Measurements from ENCODE around the gene IGFBP4.

Gene IGFBP4

DNA sequence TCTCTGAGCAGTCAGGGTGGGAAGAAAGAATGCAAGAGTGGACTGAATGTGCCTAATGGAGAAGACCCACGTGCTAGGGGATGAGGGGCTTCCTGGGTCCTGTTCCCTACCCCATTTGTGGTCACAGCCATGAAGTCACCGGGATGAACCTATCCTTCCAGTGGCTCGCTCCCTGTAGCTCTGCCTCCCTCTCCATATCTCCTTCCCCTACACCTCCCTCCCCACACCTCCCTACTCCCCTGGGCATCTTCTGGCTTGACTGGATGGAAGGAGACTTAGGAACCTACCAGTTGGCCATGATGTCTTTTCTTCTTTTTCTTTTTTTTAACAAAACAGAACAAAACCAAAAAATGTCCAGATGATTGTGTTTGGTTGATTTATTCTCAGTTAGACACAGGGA lies 14.1 kb downstream of the IGFBP4 start:
- no peak for FAIRE-seq

DNA sequence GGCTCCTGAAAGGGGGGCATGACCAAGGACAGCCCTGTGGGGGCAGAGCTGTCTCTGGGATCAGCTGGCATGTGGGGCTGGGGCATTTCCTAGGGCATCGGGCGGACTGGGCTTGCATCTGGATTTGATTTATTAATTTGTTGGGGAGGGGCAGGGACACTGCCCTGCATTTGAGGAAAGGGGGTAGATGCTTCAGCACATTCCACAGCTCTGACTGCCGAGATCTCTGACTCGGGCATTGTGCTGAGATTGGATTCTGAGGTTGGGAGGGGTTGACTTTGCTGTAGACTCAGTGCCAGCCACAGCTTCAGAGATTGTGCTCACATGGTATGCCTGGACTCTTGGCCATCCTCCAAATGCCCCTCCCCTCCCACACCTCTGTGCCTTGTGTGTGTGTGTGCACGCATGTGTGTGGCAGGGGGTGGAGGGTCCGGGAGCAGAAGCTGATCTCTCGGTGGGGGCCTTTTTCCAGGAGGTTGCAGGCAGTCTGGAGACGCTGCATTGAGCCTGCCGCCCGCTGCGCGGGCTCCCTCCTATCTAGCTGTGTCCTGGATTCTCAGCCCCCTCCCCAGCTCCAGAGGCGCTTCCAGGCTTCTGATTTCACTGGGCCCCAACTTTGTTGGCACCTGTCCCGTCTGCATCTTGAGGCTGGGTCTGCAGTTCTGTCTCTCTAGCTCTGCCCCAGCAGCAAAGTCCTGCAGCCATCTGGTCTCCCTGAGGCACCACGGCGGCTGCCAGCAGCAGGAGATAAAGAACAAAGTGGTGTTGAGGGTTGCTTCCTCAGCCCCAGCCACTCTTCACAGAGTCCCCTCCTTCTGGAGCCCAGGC lies 14.9 kb downstream of the IGFBP4 start:
- FAIRE-seq: no peak

DNA sequence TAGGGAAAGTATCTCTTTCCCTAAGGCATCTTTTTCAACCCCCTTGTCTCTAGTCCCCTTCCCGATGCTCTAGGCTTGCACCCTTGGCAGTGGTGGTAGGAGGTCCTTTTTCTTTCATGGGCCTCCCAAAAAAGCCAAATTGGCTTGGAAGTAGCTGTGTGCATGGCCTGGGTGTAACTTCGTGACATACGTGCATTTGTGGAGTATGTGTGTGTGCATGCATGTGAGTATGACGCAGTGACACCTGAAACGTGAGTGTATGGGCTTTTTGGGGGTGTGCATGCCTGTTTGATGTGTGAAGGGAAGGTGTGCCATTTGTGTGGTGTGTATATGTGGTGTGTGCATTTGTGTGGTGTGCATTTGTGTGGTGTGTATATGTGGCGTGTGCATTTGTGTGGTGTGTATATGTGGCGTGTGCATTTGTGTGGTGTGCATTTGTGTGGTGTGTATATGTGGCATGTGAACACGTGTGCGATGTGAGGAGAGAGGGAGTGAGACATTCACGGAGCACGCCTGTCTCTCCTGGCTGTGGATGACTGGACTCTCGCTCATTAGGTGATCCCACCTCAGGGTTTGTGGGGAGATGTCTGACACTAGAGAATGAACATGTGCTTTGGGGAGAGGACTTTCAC lies 15.7 kb downstream of the IGFBP4 start:
- no peak for FAIRE-seq

DNA sequence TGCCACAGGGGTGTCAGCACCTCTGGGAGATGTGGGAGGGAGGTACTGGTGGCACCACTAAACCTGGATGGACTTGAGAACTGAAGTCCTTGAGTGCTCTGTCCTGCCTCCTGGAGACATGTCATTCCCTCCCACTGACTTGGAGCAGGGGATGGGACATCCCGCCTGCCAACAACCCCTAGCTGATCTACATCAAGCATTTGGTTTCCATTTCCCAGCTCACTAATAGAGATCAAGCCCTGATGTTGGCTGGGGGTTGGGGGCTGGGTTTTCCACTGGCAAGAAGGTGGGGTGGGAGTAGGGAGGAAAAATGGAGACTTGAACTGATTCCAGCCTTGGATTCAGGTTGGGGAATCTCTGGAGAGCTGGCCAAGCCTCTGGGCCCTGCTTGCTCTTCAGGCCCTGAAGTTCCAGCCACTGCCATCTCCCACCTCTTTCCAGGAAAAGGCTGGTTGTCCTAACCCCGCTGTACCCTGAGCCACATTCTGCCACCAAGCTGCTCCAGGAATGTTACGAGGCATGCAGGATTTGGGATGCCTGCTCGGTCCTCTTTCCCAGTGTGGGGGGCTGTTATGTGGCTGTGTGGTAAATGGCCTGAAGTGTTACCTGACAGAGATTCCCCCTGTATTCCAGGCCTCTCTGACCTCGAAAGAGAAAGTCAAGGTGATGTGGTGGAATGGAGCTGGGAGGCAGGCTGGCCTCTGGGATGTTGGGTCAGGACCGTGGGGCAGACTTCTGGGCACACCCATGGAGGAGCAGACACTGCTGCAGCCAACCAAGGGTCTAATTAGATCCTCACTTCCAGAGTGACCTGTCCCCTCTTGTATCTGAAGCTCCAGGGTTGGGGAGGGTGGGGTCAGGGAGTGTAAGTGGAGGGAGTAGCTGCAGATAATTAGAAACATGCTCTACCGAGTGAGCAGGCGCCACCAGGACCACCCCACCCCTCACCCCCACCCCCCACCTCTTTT lies 16.7 kb downstream of the IGFBP4 start:
- FAIRE-seq: no peak

DNA sequence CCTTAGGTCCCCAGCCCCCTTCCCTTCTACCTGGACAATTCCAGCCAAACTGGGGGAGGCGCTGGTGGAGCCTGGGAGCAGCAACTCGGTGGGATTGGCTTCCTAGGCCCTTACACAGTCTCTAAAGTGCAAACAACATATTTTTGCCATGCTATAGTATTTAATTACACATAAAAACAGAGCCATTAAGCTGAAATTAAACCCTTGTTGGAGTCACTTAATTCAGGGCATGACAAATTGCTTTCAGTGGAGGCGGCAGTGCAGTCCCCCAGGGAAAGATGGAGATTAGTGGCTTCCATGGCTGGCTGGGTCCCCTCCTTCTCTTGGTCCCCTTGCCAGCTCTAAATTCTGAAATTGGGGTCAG lies 17.3 kb downstream of the IGFBP4 start:
- FAIRE-seq: no peak

DNA sequence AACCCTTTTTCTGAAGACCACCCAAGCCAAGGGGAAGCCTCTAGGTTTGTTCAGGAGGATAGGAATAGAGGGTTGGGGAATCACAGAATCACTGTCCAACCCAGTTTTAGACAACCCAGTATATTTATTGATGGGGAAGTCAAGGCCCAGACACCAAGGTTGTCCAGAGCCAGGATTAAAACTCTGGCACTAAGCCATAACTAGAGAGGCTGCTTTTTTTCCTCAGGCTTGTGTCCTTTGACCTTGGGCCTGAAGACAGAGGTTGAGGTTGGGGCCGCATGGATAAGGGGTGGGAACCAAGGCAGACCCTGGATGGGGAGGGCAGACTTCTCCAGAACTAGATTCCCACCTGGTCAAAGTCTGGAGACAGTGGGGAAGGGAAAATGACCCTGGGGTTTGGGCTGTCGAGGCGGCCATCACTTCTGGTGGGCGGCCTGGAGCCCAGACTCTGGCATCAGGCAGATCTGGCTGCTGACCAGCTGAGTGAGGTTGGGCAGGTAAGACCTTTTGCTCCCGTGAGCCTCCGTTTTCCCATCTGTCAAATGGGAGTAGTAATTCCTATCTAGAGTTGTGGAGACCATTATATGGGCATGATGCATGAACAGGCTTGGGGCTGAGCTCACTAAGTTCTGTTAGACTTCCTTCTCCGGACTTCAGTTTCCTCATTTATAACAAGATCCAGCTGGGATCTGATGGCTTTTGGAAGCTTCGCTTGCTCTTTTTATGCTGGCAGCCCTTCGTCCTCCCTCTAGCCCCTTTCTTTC lies 17.9 kb downstream of the IGFBP4 start:
- FAIRE-seq: no peak

DNA sequence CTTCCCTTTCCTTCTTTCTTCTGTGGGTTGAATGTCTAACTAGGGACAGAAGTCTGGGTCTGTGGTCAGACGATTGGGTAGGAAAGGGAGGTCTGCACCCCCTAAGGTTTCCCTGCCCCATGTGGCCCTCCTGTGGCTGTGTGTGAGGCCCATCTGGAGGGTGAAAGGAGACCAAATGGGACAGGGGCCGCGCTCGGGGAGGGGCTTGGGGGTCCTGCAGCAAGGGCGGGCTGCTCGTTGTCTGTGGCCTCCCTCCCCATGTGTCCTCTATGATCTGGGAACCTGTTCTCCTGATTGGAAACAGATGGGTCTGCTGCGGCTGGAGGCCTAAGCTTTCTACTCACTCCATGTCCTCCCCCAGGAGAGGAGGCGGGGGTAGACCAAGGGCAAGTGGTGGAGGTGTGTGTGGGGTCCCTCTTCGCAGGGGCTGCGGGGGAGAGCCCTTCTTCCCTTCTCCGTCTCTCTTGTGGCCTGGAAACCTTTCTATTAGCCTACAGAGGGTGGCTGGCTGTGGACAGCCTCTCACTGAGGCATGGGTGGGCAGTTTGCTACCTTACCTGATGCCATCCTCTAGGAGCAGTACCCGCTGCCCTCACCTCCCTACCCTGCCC lies 18.6 kb downstream of the IGFBP4 start:
- FAIRE-seq: no peak

DNA sequence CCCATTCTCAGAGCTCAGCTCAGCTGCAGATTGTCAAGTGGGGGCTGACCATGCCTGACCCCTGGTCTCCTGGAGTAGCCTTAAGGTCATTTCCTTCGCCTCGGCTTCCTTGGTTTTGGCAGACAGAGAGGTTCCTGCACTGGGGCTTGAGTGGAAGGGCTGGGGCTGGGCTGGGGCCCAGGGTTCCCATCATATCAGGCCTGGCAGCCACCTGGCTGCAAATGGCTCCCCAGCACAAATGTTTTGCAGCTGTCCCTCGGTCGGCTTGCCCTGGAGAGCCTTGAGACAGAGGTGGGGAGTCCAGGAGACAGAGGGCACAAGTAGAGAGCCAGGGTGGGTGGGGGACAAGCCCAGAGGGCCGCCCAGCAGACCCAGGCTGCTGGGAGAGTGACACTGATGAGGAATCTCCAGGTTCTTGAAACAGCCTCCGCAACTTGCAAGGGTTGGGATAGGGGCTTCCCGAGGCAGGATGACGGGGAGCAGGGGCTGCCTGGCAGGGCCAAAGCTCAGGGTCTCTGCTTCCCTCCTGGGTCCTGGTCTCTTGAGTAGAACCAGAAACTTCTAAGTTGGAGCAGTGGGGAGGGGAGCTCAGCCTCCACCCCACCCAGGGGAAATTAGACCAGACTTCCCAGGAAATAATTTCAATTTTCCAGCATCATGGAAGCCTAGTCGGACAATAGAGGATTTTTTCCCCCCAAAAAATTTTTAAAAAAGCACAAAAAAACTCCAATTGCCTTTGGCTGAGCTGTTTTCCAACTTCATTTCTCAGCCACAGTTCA lies 19.3 kb downstream of the IGFBP4 start:
- FAIRE-seq: no peak

DNA sequence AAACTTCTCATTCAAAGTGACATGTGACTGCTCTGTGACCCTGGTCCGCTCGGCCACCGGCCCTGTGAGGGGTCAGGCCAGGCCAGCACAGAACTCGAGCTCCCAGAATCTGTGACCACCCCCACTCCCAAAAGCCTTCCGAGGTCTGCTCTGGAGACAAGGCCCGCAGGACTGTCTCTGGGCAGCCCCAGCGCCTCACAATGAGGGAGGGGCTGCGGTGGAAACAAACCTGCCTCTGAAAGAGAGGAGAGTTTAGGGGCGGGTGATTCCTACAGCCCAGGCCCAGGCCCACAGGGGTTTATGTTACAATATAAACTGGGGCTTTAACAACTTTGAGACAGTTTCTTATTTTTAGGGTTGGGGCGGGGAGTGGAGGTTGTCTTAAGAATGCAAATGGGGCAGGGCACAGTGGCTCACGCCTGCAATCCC lies 19.9 kb downstream of the IGFBP4 start:
- no peak for FAIRE-seq

DNA sequence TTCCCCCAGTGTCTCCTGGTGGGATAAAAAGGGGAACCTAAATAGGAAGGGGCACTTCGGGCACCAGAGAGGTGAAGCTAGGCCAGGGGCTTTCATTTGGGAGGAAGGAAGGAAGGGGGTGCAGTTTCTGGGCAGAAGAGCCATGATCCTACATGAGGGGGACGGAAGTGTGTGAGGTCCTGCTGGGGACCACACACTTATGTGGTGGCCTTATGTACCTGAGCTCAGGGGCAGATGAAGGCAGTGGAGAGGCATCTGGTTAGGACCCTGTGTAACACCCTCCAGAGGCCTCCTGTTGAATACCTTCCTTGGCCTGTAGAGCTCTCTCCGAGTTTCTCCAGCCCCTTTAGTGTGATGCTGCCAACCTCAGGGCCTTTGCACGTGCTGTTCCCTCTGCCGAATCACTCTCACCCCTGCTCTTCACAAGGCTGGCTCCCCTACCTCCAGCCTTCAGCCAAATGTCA lies 21.2 kb downstream of the IGFBP4 start:
- FAIRE-seq: no peak

DNA sequence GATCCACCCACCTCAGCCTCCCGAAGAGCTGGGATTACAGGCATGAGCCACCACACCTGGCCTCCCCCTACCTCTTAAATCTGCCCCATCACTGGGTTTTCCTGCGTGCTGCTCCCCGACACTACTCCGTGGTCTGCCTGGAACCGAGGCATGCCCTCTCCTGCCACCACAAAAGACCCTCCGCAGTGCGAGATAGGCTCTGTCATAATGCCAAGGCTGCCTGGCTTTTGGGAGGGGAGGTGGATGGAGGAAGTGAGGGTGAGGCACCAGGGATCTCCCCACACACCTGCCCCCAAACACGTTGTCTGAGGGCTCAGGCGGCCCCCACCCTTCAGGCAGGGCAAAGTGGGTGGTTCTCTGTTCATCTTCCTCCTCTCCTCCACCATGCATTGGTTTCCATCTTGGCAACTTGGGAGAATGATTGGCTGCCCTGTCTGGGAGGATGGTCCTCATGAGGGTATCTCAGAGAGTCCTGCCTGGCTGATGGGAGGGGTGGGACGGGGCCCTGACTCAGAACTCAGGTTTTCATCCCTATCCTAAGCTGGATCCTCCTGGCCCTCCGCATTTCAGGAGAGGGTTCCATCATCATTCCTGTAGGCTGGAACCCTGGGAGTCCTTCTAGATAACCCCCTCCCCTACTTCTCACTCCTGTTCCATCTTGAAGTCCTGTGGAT lies 23.2 kb downstream of the IGFBP4 start:
- FAIRE-seq: no peak

DNA sequence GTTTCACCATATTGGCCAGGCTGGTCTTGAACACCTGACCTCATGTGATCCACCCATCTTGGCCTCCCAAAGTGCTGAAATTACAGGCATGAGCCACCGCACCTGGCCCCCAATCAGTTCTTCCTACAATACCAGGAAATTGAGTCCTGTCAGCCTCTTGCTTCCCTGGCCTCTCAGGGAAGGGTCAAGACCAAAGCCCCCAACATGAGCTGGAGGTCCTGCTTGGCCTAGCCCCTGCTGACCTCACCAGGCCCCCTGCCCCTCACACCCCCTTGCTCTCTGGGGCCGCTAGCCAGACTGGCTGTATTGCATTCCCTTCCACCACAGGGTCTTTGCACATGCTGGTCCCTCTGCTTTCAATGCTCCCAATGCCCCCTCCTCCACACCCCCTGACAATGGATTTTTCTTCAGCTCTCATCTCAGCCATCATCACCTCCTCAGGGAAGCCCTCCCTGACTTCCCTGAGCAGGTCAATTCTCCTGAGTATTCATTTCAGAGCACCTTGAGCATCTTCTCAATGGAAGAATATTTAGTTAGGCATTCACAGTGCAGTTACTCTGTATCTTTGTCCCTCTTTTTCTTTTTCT lies 24.1 kb downstream of the IGFBP4 start:
- FAIRE-seq: no peak

DNA sequence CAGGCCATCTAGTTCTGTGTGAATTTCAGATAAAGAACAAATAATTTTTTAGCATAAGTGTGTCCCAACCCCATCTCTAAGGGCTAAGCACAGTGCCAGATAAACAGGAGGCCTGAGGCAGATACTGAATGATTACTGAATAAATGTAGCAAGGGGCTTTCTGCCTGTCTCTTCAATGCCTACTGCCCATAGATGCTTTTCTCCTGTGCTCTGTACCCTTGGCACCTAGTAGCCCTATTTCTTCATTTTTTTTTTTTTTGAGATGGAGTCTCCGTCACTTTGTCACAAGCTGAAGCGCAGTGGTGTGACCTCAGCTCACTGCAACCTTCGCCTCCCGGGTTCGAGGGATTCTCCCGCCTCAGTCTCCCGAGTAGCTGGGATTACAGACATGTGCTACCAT lies 25.3 kb downstream of the IGFBP4 start:
- no peak for FAIRE-seq

DNA sequence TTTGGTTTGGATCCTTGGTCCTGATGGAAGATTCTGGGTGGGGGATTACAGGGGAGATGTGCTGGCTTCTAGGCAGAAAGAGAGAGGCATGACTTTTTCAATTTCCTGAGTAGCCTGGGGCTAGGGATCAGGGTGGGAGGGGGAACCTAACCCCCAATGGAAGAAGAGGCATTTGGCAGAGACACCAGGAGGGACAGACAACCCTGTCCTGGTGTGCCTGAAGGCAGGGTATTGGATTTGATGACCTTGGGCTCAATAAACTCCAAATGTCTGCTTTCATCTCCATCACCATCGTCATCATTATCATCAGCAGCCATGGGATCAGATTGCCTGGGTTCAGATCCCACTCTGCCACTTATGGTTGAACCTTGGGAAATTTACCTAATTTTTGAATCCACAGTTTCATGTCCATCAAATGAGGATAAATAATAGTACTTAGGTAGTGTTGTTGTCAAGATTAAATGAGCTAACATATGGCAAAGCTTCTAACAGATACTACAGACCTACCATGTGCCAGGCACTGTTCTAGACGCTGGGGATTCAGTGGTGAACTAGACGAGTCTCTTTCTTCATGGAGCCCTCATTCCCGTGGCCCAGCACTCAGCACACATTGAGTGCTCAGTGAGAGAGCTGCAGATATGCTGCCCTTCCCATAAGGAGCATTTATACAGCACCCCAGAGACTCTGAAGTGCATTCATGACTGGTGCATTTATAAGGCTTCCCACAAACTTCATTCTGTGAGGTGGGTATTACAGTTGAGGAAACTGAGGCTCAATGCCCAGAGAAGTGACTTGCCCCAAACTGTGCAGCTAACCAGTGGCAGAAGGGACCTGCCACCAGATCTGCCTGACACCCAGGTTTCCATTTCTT lies 26.8 kb downstream of the IGFBP4 start:
- no peak for FAIRE-seq

DNA sequence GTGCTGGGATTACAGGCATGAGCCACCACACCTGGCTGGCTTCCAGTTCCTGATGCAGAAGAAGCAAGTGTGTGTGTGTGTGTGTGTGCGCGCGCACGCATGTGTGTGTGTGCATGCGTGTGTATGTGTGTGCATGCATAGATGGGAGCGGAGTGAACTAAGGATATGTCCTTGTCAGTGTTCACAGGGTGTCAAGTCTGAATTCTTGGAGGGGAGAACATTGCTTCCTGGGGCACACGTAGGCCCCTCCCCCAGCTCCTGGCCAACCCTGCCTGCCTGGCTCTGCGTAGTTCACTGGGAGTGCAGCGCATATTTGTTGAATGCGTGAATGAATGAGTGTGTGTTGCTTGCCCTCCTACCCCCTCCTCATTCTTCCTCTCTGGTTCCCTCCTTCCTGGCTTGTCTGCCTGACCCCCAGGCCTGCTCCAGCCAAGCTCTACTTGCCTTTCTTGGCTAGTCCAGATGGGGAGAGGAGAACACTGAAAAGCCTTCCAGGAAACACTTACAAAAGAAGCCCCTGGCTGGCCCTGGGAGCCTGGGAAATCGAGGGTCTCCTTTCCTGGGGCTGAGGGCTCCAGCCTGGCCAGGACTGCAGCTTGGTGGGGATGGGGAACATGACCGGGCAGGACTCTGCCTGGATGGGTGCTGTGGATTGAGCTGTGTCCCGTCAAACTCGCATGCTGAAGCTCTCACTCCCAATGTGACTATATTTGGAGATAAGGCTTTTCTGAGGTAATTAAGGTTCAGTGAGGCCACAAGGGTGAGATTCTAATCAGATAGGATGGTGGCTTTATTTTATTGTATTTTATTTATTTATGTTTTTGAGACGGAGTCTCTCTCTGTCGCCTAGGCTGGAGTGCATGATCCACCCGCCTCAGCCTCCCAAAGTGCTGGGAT lies 27.9 kb downstream of the IGFBP4 start:
- no peak for FAIRE-seq

DNA sequence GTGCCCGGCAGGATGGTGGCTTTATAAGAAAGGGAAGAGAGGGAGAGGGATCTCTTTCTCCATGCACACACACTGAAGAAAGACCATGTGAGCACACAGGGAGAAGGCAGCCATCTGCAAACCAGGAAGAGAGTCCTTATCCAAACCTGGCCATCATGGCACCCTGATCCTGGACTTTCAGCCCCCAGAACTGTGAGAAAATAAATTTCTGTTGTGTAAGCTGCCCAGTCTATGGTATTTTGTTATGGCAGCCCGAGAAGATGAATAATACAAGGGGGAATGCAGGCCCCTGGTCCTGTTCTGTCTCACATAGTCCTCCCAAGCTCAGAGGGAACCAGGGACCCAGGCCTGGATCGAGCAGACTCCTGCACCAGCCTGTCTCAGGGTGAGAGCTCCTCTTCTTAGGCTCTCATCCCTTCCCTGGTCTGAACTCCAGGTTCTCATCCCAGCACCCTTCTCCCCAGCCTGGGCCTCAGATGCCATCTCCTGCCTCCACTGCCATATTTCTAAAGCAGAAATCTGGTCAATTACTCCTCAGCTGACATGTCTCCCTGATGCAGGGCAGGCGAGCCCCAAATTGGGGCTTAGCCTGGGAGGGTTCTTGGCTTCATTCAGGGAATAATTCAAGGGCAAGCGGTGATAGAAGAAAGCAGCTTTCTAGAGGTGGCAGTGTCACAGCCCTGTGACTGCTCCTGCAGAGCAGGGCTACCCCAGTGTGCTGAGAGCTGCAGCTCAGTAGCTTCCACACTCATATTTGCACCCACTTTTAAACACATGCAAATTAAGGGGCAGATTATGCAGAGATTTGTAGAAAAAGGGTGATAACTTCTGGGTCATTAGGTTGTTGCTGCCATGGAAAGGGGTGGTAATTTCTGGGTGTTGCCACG lies 28.8 kb downstream of the IGFBP4 start:
- FAIRE-seq: no peak

Measured in colon (tissue), 2 donors.